Karpas-422 (cell line): Measurements from ENCODE around the gene OCIAD1. TPM values are rescaled to one million over a fixed set of nuclear protein-coding genes. Genes with fewer than 3 reads are reported as not detected.
"Not testable (repeated sequence)": the region's sequence is repeated elsewhere in the genome, so short reads cannot be mapped to it uniquely, and the experiment has no call there.

ENCODE experiments used
- DNase-seq: peaks from one replicate; pipeline ENCODE4 v3.0.0-alpha.2; 2015
- H2AFZ ChIP-seq: fragments of 200-600 bp; sonication (generic); 2 replicates; pipeline ENCODE4 v1.6.1; 2014; ENCODE audit warnings: antibody characterized with exemption, low read length, mixed read lengths
- H3K27ac ChIP-seq: fragments of 200-600 bp; sonication (generic); 2 replicates; pipeline ENCODE4 v1.5.1; 2014; ENCODE audit warnings: mild to moderate bottlenecking, low read length, moderate library complexity
- H3K27me3 ChIP-seq: fragments of 200-600 bp; sonication (generic); 2 replicates; pipeline ENCODE4 v1.6.1; 2014; ENCODE audit warnings: low read length, mixed read lengths
- H3K36me3 ChIP-seq: fragments of 200-600 bp; sonication (generic); 2 replicates; pipeline ENCODE4 v1.6.1; 2014; ENCODE audit warnings: low read length, mixed read lengths; ENCODE audit not compliant: insufficient read depth
- H3K4me1 ChIP-seq: fragments of 200-600 bp; sonication (generic); 2 replicates; pipeline ENCODE4 v1.6.1; 2014; ENCODE audit warnings: mild to moderate bottlenecking, low read length, mixed read lengths
- H3K4me2 ChIP-seq: fragments of 200-600 bp; sonication (generic); 2 replicates; pipeline ENCODE4 v1.6.1; 2014; ENCODE audit warnings: low read length, low read depth, mild to moderate bottlenecking; ENCODE audit not compliant: poor library complexity, severe bottlenecking
- H3K4me3 ChIP-seq: fragments of 200-600 bp; sonication (generic); 2 replicates; pipeline ENCODE4 v1.5.1; 2014; ENCODE audit warnings: mild to moderate bottlenecking, antibody characterized with exemption, low read length, mixed read lengths
- H3K79me2 ChIP-seq: fragments of 200-600 bp; sonication (generic); 2 replicates; pipeline ENCODE4 v1.6.1; 2014; ENCODE audit warnings: mild to moderate bottlenecking, low read length, mixed read lengths
- H3K9ac ChIP-seq: fragments of 200-600 bp; sonication (generic); 2 replicates; pipeline ENCODE4 v1.6.0; 2014; ENCODE audit warnings: low read length
- H3K9me2 ChIP-seq: fragments of 200-600 bp; sonication (generic), shearing (Covaris generic); replicated peaks from 2 replicates; pipeline ENCODE4 v1.6.0; 2014; ENCODE audit warnings: mild to moderate bottlenecking, low read length, moderate library complexity; ENCODE audit not compliant: insufficient read depth
- H3K9me3 ChIP-seq: fragments of 300-700, 200-600 bp; sonication (generic); 2 replicates; pipeline ENCODE4 v1.6.1; 2014; ENCODE audit warnings: low read length, mixed read lengths
- H4K20me1 ChIP-seq: fragments of 200-600 bp; sonication (generic); 2 replicates; pipeline ENCODE4 v1.6.1; 2014; ENCODE audit warnings: mild to moderate bottlenecking, antibody characterized with exemption, low read length, low read depth; ENCODE audit not compliant: insufficient read depth
- total RNA-seq: library from RNA; depleted of rRNA; stranded (reverse); fragments of >200 nt; shearing (Covaris generic); gene quantifications from 2 replicates; pipeline ENCODE4 v1.2.3, GENCODE V29; 2014; ENCODE audit warnings: low replicate concordance

OCIAD1 gene
- total RNA-seq, 1 experiment from 2014 or later: 122 TPM

GRCh38 chr4:48812866-48813265 lies 18.0 kb upstream of the OCIAD1 start:
- H3K27ac ChIP-seq: no peak overlapping the region

GRCh38 chr4:48813964-48814363 lies 16.9 kb upstream of the OCIAD1 start:
- Histone ChIP-seq H3K27ac (no peak overlapping the region), H3K36me3 (no peaks in the 10 kb centered on the region), H3K9me2 (no peaks in the 10 kb centered on the region), H3K27me3 (no peaks in the 10 kb centered on the region), H3K9ac (no peak overlapping the region), H2AFZ (no peak overlapping the region), H3K79me2 (no peaks in the 10 kb centered on the region), H3K4me3 (no peak overlapping the region), H3K4me2 (peak overlapping the region; percentile 50), H4K20me1 (no peaks in the 10 kb centered on the region), H3K9me3 (no peaks in the 10 kb centered on the region), H3K4me1 (peaks cover 45% of the 10 kb centered on the region)
- peak; percentile 85 for DNase-seq

More at GRCh38 chr4:48812866-48813265, 18.0 kb upstream of the OCIAD1 start:
- Histone ChIP-seq H3K4me1 (peaks cover 45% of the 10 kb centered on the region), H3K4me2 (no peak overlapping the region), H3K9me3 (no peaks in the 10 kb centered on the region), H3K27me3 (no peaks in the 10 kb centered on the region), H3K4me3 (no peak overlapping the region), H3K9ac (no peak overlapping the region), H3K36me3 (no peaks in the 10 kb centered on the region), H3K9me2 (no peaks in the 10 kb centered on the region), H3K79me2 (no peaks in the 10 kb centered on the region), H4K20me1 (no peaks in the 10 kb centered on the region), H2AFZ (no peak overlapping the region)
- DNase-seq: no peak

GRCh38 chr4:48815483-48815882 lies 15.4 kb upstream of the OCIAD1 start:
- no peak for DNase-seq
- Histone ChIP-seq H2AFZ (no peak overlapping the region), H3K4me2 (no peak overlapping the region), H3K4me1 (peaks cover 45% of the 10 kb centered on the region), H4K20me1 (no peaks in the 10 kb centered on the region), H3K4me3 (no peak overlapping the region), H3K36me3 (no peaks in the 10 kb centered on the region), H3K9ac (no peak overlapping the region), H3K27me3 (no peaks in the 10 kb centered on the region), H3K9me3 (no peaks in the 10 kb centered on the region), H3K79me2 (no peaks in the 10 kb centered on the region), H3K27ac (no peak overlapping the region), H3K9me2 (no peaks in the 10 kb centered on the region)

- H3K4me1 ChIP-seq: peaks cover 41% of the 10 kb centered on the region
- H3K4me3 ChIP-seq, H3K27me3 ChIP-seq, H3K9me2 ChIP-seq, H3K9me3 ChIP-seq, H3K36me3 ChIP-seq, H3K9ac ChIP-seq, H3K79me2 ChIP-seq, H3K27ac ChIP-seq, H2AFZ ChIP-seq, H3K4me2 ChIP-seq, DNase-seq, H4K20me1 ChIP-seq: not testable (repeated sequence)
These were observed 14.6 kb upstream of the OCIAD1 start for GRCh38 chr4:48816297-48816696.

GRCh38 chr4:48816971-48817370 lies 13.9 kb upstream of the OCIAD1 start:
- H3K4me1 ChIP-seq: peaks cover 35% of the 10 kb centered on the region
- no peak for DNase-seq
- H3K27ac ChIP-seq: no peak overlapping the region
- no peaks in the 10 kb centered on the region for H3K79me2 ChIP-seq
- H3K9me3 ChIP-seq: no peaks in the 10 kb centered on the region
- H3K4me3 ChIP-seq: no peak overlapping the region
- no peaks in the 10 kb centered on the region for H4K20me1 ChIP-seq
- H2AFZ ChIP-seq: no peak overlapping the region
- H3K4me2 ChIP-seq: no peak overlapping the region
- no peak overlapping the region for H3K9ac ChIP-seq
- H3K27me3 ChIP-seq: no peaks in the 10 kb centered on the region
- H3K9me2 ChIP-seq: no peaks in the 10 kb centered on the region
- H3K36me3 ChIP-seq: no peaks in the 10 kb centered on the region

GRCh38 chr4:48821431-48821830 lies 9.5 kb upstream of the OCIAD1 start:
- H2AFZ ChIP-seq, DNase-seq, H3K36me3 ChIP-seq, H3K27me3 ChIP-seq, H3K4me1 ChIP-seq, H3K9me2 ChIP-seq, H3K9ac ChIP-seq, H3K4me3 ChIP-seq, H4K20me1 ChIP-seq, H3K79me2 ChIP-seq, H3K9me3 ChIP-seq, H3K4me2 ChIP-seq, H3K27ac ChIP-seq: not testable (repeated sequence)

- no peak for DNase-seq
- Histone ChIP-seq H2AFZ (no peak overlapping the region), H3K4me1 (peaks cover 14% of the 10 kb centered on the region), H3K4me2 (no peak overlapping the region), H4K20me1 (no peaks in the 10 kb centered on the region), H3K4me3 (no peak overlapping the region), H3K9me2 (no peaks in the 10 kb centered on the region), H3K27me3 (no peaks in the 10 kb centered on the region), H3K9me3 (no peaks in the 10 kb centered on the region), H3K36me3 (no peaks in the 10 kb centered on the region), H3K27ac (no peak overlapping the region), H3K79me2 (peaks cover 17% of the 10 kb centered on the region), H3K9ac (no peak overlapping the region)
These were observed 3.3 kb upstream of the OCIAD1 start for GRCh38 chr4:48827622-48828021.

GRCh38 chr4:48831532-48832030 lies 693 bp downstream of the OCIAD1 start:
- Histone ChIP-seq H3K9me3 (no peaks in the 10 kb centered on the region), H3K36me3 (peaks cover 28% of the 10 kb centered on the region), H3K4me1 (peaks cover 16% of the 10 kb centered on the region), H3K9ac (peak overlapping the region; percentile 96), H2AFZ (peak overlapping the region; percentile 84; the same call in 1 of the 2 replicates), H3K4me3 (peak overlapping the region; percentile 92), H3K27ac (peak overlapping the region; percentile 86), H3K79me2 (peaks cover 50% of the 10 kb centered on the region), H3K27me3 (no peaks in the 10 kb centered on the region), H3K4me2 (peak overlapping the region; percentile 86), H4K20me1 (no peaks in the 10 kb centered on the region), H3K9me2 (no peaks in the 10 kb centered on the region)
- DNase-seq: peak; percentile 77
